HG02973 (cell line): ENCODE data around the gene SERINC2.
"Not testable (repeated sequence)": the region's sequence is repeated elsewhere in the genome, so short reads cannot be mapped to it uniquely, and the experiment has no call there.

Source experiments
- ATAC-seq: cut with Tn5 transposase; IDR thresholded peaks from one replicate; pipeline ENCODE4 v1.9.1; 2021; ENCODE audit warnings: moderate library complexity; ENCODE audit not compliant: unreplicated experiment

The SERINC2 gene

DNA sequence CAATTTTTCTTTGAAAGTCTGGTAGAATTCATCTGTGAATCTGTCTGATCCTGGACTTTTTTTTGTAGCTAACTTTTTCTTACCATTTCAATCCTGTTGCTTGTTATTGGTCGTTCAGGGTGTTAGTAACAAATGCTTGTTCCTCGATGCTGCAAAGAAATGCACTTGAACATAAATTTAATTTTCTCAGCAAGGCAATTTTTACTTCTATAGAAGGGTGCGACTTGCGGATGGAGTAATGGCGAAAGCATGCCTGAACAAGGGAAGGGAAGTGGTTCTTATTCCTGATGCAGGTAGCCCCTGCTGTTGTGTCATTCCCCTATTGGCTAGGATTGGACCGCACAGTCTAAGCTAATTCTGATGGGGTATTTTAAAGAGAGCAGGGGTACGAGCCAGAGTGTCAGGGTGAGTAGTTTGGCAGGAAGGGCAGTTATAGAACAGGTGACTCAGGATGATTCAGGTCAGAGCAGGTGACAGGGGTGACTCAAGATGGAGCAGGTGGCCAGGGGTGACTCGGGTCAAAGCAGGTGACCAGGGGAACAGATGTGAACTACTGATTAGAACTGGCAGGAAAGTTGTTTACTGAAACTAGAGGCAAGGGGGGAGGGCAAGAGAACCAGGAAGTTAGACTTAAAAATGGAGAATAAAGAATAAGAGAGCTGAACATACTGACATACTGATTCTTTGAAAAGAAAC is 40.5 kb downstream of the SERINC2 start:
- ATAC-seq = no peak

DNA sequence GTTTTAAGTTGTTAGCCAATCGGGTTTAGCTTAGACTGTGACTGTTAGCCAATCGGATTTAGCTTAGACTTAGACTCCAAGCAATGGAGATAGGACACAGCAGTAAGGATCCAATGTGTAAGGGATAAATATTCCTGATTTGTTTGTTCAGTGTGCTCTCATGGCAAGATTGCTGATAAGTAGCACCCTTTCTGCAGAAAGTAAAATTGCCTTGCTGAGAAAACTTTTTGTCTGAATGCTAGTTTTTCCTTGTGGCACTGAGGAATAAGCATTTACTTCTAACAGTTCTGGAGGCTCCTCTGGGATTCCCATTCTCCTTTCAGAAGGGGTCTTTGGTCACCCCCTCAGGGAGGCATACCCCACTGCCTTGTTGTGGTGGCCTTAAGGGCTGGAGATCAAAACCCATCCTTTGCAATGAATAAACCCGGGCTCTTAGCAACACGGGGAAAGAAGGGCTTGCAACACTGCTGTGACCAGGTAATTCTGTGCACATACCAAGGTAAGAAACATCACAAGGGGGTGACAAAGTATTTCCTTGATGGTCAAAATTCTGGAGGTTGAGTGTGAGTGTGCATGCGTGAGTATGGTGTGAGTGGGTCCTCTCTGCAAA is 45.4 kb downstream of the SERINC2 start:
- ATAC-seq = no peak

DNA sequence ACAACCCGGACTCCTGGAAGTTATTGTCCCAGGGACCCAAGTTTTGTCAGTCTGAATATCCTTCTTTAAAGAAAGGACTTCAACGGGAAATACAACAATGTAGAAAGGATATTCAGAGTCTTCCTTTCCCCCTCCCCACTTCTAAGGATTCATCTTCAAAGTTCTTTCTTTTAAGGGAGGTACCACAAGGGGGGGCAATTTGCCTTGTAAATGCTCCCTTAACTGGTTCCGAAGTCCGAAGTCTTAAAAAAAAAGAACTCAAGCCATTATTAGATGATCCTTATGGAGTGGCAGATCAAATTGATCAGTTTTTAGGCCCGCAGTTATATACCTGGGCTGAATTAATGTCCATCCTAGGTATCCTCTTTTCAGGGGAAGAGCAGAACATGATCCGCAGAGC is 47.0 kb downstream of the SERINC2 start:
- no peak for ATAC-seq

DNA sequence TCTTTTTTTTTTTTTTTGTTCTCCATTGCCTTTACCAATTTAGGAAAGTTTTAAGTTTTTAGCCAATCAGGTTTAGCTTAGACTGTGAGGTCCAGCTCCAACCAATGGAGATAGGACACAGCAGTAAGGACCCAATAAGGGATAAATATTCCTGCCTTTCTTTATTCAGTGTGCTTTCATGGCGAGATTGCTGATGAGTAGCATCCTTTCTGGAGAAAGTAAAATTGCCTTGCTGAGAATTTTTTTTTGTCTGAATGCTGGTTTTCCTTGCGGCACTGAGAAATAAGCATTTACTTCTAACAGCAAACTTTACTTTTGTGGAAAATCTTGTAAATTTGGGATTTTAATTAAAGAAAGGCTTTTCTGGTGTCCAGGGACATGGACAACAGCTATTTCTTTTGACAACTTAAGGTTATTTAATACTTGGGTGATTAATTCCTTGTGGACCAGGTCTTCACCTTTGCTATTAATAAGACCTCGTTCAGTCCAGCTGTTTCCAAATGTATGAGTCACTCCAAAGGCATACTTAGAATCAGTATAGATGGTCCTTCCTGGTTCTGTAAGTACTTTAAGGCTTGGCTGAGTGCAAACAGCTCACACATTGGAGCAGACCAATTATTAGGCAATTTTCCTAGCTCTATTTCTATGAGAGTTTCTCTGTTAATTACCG is 54.1 kb downstream of the SERINC2 start:
- no peak for ATAC-seq

DNA sequence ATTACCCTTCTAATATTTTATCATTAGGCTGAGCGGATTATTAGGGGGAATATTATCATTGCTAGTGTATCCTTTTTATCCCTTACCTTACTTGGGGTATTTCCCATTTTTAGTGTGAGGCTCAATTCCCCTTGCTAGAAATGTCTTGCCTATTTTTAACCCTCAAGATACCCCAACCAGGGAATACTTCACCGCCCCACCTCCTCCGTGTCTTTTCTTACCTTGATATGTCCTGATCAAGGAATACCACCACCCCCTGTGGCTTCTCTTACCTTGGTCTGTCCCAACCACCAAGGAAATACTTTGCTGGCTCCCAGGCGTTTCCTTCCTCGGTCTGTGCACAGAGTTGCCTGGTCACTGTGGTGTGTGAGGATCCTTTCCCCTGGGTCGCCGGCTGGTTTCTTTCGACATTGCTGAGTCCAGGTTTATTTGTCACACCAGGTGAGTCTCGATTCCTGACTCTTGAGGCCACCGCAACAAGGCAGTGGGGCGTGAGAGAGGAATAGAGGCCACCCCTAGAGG is 57.8 kb downstream of the SERINC2 start:
- no peak for ATAC-seq

DNA sequence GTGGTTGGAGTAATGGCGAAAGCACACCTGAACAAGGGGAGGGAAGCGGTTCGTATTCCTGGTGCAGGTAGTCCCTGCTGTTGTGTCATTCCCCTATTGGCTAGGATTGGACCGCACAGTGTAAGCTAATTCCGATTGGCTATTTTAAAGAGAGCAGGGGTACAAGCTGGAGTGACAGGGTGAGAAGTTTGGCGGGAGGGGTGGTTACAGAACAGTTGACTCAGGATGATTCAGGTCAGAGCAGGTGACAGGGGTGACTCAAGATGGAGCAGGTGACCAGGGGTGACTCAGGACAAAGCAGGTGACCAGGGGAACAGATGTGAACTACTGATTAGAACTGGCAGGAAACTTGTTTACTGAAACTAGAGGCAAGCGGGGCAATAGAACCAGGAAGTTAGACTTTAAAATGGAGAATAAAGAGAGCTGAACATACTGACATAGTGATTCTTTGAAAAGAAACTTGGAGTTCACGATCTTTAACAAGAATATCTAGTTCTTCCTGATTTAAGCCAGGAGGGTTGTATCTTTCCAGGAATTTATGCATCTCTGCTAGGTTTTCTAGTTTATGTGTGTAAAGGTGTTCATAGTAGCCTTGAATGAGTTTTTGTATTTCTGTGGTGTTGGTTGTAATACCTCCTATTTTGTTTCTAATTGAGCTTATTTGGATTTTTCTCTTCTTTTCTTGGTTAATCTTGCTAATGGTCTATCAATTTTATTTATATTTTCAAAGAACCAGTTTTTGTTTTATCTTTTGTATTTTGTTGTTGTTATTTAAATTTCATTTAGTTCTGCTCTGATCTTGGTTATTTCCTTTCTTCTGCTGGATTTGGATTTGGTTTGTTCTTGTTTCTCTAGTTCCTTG is 58.7 kb downstream of the SERINC2 start:
- ATAC-seq = not testable (repeated sequence)

DNA sequence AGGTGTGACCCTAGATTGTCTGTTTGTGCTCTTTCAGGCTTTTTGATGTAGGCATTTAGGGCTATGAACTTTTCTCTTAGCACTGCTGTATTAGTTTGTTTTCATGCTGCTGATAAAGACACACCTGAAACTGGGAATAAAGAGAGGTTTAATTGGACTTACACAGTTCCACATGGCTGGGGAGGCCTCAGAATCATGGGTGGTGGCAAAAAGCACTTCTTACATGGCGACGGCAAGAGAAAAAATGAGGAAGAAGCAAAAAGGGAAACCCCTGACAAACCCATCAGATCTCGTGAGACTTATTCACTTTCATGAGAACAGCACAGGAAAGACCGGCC is 59.3 kb downstream of the SERINC2 start:
- not testable (repeated sequence) for ATAC-seq

DNA sequence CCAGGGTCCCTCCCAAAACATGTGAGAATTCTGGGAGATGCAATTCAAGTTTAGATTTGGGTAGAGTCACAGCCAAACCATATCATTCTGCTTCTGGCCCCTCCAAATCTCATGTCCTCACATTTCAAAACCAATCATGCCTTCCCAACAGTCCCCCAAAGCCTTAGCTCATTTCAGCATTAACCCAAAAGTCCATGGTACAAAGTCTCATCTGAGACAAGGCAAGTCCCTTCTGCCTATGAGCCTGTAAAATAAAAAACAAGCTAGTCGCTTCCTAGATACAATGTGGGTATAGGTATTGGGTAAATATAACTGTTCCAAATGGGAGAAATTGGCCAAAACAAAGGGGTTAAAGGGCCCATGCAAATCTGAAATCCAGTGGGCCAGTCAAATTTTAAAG is 59.7 kb downstream of the SERINC2 start:
- not testable (repeated sequence) for ATAC-seq

DNA sequence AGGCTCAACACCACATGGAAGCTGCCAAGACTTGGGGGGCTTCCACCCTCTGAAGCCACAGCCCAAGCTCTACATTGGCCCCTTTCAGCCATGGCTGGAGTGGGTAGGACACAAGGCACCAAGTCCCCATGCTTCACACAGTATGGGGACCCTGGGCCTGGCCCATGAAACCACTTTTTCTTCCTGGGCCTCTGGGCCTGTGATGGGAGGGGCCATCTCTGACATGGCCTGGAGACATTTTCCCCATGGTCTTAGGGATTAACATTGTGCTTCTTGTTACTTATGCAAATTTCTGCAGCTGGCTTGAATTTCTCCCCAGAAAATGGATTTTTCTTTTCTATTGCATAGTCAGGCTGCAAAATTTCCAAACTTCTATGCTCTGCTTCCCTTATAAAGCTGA is 60.5 kb downstream of the SERINC2 start:
- not testable (repeated sequence) for ATAC-seq

DNA sequence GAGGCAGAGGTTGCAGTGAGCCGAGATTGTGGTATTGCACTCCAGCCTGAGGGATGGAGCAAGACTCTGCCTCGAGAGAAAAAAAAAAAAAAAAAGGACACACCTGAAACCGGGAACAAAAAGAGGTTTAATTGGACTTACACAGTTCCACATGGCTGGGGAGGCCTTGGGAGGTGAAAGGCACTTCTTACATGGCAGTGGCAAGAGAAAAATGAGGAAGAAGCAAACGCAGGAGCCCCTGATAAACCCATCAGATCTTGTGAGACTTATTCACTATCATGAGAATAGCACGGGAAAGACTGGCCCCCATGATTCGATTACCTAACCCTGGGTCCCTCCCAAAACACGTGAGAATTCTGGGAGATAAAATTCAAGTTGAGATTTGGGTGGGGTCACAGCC is 61.6 kb downstream of the SERINC2 start:
- ATAC-seq = not testable (repeated sequence)

DNA sequence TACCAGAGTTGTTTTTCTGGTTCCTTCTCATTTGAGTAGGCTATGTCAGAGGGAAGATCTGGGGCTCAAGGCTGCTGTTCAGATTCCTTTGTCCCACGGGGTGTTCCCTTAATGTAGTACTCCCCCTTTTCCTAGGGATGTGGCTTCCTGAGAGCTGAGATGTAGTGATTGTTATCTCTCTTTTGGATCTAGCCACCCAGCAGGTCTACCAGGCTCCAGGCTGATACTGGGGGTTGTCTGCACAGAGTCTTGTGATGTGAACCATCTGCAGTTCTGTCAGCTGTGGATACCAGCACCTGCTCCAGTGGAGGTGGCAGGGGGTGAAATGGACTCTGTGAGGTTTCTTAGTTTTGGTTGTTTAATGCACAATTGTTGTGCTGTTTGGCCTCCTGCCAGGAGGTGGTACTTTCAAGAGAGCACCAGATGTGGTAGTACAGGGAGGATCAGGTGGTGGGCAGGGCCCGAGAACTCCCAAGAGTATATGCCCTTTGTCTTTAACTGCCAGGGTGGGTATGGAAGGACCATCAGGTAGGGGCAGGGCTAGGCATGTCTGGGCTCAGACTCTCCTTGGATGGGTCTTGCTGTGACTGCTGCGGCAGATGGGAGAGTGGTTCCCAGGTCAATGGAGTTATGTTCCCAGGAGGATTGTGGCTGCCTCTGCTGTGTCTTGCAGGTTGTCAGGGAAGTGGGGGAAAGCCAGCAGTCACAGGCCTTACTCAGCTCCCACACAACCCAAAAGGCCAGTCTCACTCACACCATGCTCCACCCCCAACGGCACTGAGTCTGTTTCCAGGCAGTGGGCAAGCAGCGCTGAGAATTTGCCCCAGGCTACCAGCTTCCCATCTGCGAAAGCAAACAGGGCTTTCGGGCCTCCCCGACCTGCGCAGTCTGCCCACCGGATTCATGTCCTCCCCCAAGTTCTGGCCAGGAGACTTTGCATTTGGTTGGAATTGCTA is 64.2 kb downstream of the SERINC2 start:
- ATAC-seq = no peak

DNA sequence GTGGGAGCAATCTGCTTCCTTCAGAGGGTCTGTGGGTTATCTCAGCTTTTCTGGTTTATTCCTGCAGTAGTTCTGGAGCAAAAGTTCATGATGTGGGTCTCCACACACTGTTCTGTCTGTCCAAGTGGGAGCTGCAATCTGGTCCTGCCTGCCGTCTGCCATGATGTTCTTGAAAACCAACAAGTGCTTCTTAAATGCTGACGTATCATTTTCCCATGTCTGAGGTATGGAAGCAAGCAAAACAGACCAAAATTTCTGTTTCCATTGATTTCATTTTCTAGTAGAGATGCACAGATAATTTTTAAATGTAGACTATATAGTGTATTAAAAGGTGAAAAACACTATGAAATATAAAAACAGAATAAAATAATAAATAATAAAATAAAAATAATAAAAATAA is 65.2 kb downstream of the SERINC2 start:
- ATAC-seq = no peak

DNA sequence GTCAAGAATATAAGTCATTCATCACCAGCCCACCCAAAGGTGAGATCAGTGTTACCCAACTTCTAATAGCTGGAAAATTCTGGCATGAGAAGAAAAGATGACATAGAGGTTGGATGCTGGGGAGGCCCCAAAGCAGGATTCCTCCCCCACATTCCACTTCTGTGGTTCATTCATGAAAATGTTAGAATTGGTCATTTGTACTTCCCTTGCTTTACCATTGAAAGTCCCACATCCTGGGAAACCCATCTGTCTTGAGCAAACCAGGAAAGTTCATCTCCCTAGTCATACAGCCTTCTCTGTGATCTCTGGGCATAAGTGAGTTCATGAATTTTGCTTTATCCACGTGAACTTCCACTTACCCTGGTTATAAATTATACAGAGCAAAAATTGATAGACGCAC is 66.8 kb downstream of the SERINC2 start:
- no peak for ATAC-seq

DNA sequence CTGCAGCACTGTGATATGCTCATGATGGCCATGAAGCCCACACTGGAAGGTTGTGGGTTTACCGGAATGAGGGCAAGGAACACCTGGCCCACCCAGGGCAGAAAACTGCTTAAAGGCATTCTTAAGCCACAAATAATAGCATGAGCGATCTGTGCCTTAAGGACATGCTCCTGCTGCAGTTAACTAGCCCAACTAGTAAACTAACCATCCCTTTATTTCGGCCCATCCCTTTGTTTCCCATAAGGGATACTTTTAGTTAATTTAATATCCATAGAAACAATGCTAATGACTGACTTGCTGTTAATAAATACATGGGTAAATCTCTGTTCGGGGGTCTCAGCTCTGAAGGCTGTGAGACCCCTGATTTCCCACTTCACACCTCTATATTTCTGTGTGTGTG is 67.4 kb downstream of the SERINC2 start:
- ATAC-seq = not testable (repeated sequence)

DNA sequence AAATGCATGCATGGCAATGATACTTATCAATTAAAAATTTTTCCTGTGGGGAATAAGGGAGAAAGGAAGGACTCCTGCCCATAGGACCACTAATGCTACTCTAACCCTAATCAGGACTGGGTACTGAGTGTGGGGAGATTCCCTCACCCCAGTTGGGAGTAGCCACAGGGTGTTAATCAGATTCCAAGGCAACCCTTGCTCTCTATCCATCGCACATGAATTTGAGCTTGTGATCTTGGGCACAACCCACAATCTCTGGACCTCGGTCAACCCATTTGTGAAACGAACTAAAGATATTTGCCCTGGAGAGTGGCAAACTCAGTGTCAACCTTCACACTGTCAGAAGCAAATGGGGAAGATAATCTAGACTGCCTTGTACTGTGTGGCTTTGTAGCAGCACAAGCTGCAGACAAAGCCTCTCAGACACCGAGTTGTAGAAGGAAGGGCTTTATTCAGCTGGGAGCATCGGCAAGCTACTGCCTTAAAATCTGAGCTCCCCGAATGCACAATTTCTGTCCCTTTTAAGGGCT is 69.5 kb downstream of the SERINC2 start:
- ATAC-seq = no peak

DNA sequence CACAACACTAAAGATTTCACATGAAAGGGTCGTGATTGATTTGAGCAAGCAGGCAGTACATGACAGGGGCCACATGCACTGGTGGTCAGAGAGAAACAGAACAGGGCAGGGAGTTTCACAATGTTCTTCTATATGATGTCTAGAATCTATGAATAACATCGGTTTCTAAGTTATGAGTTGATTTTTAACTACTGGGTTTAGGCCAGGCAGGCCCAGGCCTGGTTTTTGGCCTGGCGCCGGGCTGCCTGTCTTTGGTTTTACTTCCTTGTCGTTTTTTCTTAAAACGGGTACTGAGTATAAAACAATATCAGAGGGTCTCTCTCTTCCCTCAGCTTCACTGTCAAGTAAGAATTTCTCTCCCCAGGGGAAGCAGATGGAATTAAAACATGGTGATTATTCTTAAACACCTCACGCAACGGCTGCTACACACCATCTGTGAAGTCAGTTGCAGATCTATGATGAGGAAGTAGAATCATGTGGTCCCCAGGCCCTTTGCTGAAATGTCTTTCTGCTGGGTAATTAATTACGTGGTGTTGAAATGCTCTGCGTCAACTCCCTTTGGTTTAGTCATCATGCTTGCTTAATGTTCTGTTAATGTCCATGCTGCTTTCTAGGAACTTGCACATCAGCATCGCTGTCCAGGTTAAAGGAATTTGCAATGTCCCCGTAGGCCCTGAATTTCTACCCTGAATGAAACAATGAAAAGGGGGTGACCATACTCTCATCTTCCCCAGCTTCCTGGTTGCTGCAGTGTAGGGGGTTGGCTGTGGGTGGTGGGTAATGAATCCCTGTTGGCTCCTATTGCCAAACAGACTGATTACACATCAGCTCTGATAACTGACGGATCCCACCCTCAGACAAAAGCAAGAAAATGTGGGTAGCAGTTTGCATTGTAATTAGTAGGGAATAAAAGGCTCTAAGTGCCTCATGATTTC is 70.3 kb downstream of the SERINC2 start:
- ATAC-seq = peak; percentile 68
